Colonic mucosa (tissue), 4 donors: Measurements from ENCODE around the gene TCF4. TPM values are rescaled to one million over a fixed set of nuclear protein-coding genes. Genes with fewer than 3 reads are reported as not detected.

ENCODE experiments used
- DNase-seq: peaks from one replicate; pipeline ENCODE4 v3.0.0-alpha.2; 2020
- H3K27ac ChIP-seq: fragments of 200-600 bp; one replicate; pipeline ENCODE4 v1.8.0; 2021
- H3K27me3 ChIP-seq: fragments of 200-600 bp; one replicate; pipeline ENCODE4 v1.8.0; 2021
- H3K36me3 ChIP-seq: fragments of 200-600 bp; one replicate; pipeline ENCODE4 v1.8.0; 2021
- H3K4me1 ChIP-seq: fragments of 200-600 bp; one replicate; pipeline ENCODE4 v1.8.0; 2021; ENCODE audit warnings: mild to moderate bottlenecking
- H3K4me3 ChIP-seq: fragments of 200-600 bp; one replicate; pipeline ENCODE4 v1.8.0; 2021
- H3K9ac ChIP-seq, 2 donors: one replicate each; pipeline ENCODE4 v1.7.0; 2013; ENCODE audit warnings: control low read depth in 2 of 2, low read depth in 2 of 2, low read length in 2 of 2
- H3K9me3 ChIP-seq: fragments of 200-600 bp; one replicate; pipeline ENCODE4 v1.8.0; 2021
- intact Hi-C: fragments of 100-400 bp; cut with DNase I; formaldehyde crosslinking; loops from one replicate; pipeline ENCODE4 v1.14.1; 2022
- total RNA-seq, 2 donors: library from RNA; stranded (reverse); fragmentation: NEBNext Ultra II Directional in 1 of 2; extraction: Animal tissue kit (Norgen Biotek cat#: 25700) in 1 of 2; gene quantifications; one replicate each; pipeline ENCODE4 v1.2.1, GENCODE V29; 2021
- TF ChIP-seq, protein P1 (sequence below): fragments of 200-600 bp; IDR thresholded peaks from one replicate; pipeline ENCODE4 v1.8.0; 2022; ENCODE audit warnings: antibody characterized with exemption, mild to moderate bottlenecking
- donor health status: healthy.
- donor health status: DM: no; HTN: no; CAD: no.
- donor health status: DM: no; HTN: no; CAD: no.

Gene TCF4
- total RNA-seq, 2 donors from 2014 or later, result 9.8 to 29.0 TPM

DNA sequence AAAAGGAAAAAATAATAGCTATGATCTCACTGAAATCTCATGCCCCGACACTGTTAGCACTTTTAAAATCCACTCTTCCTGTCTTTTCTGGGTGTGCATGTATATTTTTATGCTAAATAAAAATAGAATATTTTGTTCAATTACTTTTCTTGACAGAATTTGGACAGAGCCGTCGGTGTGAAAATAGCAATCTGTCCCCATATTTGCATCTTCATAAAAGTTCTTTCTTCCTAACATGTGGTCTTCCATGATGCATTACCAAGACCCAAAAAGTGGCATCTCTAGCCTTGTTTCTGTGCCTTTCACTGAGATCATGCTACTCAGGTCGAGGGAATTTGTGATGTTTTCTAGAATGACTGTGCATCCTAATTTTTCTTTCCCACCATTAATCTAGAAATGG lies 329.9 kb downstream of the TCF4 start:
- TF ChIP-seq, protein P1, sequence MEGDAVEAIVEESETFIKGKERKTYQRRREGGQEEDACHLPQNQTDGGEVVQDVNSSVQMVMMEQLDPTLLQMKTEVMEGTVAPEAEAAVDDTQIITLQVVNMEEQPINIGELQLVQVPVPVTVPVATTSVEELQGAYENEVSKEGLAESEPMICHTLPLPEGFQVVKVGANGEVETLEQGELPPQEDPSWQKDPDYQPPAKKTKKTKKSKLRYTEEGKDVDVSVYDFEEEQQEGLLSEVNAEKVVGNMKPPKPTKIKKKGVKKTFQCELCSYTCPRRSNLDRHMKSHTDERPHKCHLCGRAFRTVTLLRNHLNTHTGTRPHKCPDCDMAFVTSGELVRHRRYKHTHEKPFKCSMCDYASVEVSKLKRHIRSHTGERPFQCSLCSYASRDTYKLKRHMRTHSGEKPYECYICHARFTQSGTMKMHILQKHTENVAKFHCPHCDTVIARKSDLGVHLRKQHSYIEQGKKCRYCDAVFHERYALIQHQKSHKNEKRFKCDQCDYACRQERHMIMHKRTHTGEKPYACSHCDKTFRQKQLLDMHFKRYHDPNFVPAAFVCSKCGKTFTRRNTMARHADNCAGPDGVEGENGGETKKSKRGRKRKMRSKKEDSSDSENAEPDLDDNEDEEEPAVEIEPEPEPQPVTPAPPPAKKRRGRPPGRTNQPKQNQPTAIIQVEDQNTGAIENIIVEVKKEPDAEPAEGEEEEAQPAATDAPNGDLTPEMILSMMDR, result no peak
- Histone ChIP-seq H3K9ac (no peak overlapping the region), H3K27me3 (no peaks in the 10 kb centered on the region), H3K4me3 (no peak overlapping the region), H3K36me3 (no peaks in the 10 kb centered on the region), H3K27ac (no peak overlapping the region), H3K9me3 (no peaks in the 10 kb centered on the region), H3K4me1 (no peaks in the 10 kb centered on the region)
- intact Hi-C loops, result no loop called here
- DNase-seq, result no peak

DNA sequence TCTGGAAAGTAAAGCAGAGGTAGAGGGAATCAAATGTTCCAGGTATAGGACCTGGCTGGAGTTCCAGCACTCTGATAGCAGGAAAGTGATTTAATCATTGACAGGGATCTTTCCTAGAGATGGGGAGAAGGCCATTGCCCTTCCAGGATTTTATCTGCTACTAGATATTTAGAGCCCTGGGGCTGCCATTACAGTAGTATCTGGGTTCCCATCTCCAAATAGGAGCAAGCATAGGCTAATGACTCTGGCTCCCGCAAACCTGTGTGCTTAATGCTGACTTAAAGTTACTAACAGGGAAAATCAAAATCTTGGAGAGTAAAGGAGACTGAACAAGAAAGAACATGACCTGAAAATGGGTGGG lies 331.1 kb downstream of the TCF4 start:
- DNase-seq, result no peak
- TF ChIP-seq, protein P1, result no peak
- Histone ChIP-seq H3K4me1 (no peaks in the 10 kb centered on the region), H3K36me3 (no peaks in the 10 kb centered on the region), H3K9ac (no peak overlapping the region), H3K27me3 (no peaks in the 10 kb centered on the region), H3K9me3 (no peaks in the 10 kb centered on the region), H3K4me3 (no peak overlapping the region), H3K27ac (no peak overlapping the region)
- intact Hi-C loops, result no loop called here

DNA sequence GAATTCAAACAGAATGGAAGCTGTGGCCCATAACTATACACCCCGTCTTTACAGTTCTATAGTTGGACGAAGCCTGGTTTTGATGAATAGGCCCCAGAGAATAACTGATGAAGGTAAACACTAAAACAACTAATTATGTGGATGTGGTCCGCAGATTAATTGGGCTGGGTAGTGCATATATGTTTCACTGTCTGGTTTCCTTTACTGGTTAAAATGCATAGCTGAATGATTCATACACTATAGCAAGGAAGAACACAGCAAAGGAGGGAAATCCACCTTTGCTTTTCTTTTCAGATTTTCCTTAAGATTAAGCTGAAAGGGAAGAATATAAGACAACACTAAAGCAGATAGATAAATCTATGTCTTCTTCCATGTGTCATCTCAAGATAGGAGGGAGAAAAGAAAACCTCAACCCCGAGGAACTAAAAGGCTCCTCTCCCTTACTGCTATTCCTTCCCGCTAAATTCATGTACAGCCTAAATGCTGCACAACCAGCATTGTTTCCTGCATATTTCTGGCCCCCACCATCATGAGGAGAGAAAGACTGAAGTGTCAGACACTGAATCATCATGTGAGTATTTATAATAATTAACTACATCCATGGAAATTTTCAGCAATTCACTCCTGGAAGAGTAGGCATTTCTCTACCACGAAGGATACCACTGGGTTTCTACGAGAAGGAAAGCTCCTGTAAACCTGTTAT lies 331.6 kb downstream of the TCF4 start:
- H3K4me1 ChIP-seq, result no peaks in the 10 kb centered on the region
- no peaks in the 10 kb centered on the region for H3K36me3 ChIP-seq
- H3K9ac ChIP-seq, result no peak overlapping the region
- intact Hi-C loops, result no loop called here
- H3K27ac ChIP-seq, result no peak overlapping the region
- H3K27me3 ChIP-seq, result no peaks in the 10 kb centered on the region
- DNase-seq, result no peak
- no peak overlapping the region for H3K4me3 ChIP-seq
- TF ChIP-seq, protein P1, result no peak
- H3K9me3 ChIP-seq, result no peaks in the 10 kb centered on the region

DNA sequence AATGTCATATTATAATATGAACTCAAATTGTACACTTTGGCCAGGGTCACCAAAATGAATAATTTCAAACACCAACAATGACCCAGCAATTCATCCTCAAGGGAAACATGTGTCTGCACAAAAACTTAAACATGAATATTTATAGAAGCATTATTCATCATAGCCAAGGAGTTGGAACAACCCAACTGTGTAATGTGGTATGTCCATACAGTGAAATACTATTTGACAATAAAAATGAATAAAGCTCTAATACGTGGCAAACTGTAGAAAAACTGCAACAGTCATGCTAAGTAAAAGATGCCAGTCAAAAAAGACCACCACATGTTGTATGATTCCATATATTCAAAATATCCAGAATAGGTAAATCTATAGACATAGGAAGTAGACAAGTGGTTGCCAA lies 334.2 kb downstream of the TCF4 start:
- H3K27me3 ChIP-seq, result no peaks in the 10 kb centered on the region
- H3K4me3 ChIP-seq, result no peak overlapping the region
- H3K9ac ChIP-seq, result no peak overlapping the region
- no peaks in the 10 kb centered on the region for H3K36me3 ChIP-seq
- TF ChIP-seq, protein P1, result no peak
- intact Hi-C loops, result no loop called here
- H3K4me1 ChIP-seq, result no peaks in the 10 kb centered on the region
- DNase-seq, result no peak
- no peak overlapping the region for H3K27ac ChIP-seq
- H3K9me3 ChIP-seq, result no peaks in the 10 kb centered on the region

DNA sequence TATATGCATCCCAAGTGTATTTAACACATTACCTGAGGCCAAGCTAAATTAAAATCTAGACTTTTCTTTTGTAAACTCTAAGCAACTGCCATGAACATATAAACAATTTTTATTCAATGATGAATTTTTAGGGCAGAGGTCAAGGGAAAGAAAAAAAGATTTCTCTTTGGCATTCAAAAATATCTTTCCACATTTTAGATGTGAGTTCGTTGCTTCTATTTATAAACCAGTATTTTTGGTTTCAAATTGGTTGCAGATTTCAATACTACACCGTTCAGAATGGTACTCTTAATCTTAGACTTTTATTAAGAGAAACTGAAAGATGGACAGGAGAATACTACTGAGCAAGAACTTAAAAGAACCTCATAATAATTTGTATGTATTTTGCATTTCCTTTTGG lies 335.1 kb downstream of the TCF4 start:
- H3K4me1 ChIP-seq, result no peaks in the 10 kb centered on the region

More for the DNA sequence above, 335.1 kb downstream of the TCF4 start:
- H3K36me3 ChIP-seq, result no peaks in the 10 kb centered on the region
- TF ChIP-seq, protein P1, result no peak
- intact Hi-C loops, result no loop called here
- H3K4me3 ChIP-seq, result no peak overlapping the region
- H3K9ac ChIP-seq, result no peak overlapping the region
- no peak for DNase-seq
- no peak overlapping the region for H3K27ac ChIP-seq
- no peaks in the 10 kb centered on the region for H3K27me3 ChIP-seq
- H3K9me3 ChIP-seq, result no peaks in the 10 kb centered on the region
